Heart left ventricle (tissue), 13 donors: Measurements from ENCODE around the gene CHD1L.

Experiments used
- CTCF ChIP-seq, 12 donors: fragments of 200-600 bp; sonication (generic) in 4 of 12; IDR thresholded peaks; one replicate each; pipeline versions ENCODE4 v1.5.0 to v1.8.0; 2018 to 2022; ENCODE audit warnings: antibody characterized with exemption in 12 of 12, mild to moderate bottlenecking in 5 of 12
- POLR2A ChIP-seq, 2 donors: fragments of 450-650 bp; IDR thresholded peaks; one replicate each; pipeline ENCODE4 v1.6.1; 2017; ENCODE audit warnings: antibody characterized with exemption in 2 of 2, mild to moderate bottlenecking in 2 of 2, moderate library complexity in 2 of 2
- donor health status: ischemic (EF 13 %, LVEDD 7.1; RV severe dilation, severe dysfunction).
- donor health status: DM: no; HTN: yes; CAD: no.
- donor health status: DM: no; HTN: no; CAD: no.
- donor health status: ischemic (EF 25% LVEDD 6.9; RV normal size, moderate dysfunction).
- donor health status: ischemic (EF 25% LVEDD 5.7; RV mildly dilated, moderate dysfunction).
- donor health status: ischemic (EF 35%, LVEDD 5.7; RV mildly dilated, moderate dysfunction).
- donor health status: nonischemic (EF 11% LVEDD 7.7; RV severe dilation, severe dysfunction).
- donor health status: DM: yes; HTN: yes; CAD: no.
- donor health status: PGD.
- donor health status: ischemic (EF 29% LVEDD 5.4; RV normal size, mild dysfunction).
- donor health status: nonischemic (EF 23%, LVEDD 6.1; RV moderate dilation, normal function).

- TF ChIP-seq CTCF (IDR thresholded peaks at IDR 0.05) (no peak), POLR2A (IDR thresholded peaks at IDR 0.05) (no peak)
Measured at GRCh38 chr1:147246910-147247655, 4.6 kb downstream of the CHD1L start.
